ENCODE results near the gene SFT2D3.

SFT2D3 gene

DNA sequence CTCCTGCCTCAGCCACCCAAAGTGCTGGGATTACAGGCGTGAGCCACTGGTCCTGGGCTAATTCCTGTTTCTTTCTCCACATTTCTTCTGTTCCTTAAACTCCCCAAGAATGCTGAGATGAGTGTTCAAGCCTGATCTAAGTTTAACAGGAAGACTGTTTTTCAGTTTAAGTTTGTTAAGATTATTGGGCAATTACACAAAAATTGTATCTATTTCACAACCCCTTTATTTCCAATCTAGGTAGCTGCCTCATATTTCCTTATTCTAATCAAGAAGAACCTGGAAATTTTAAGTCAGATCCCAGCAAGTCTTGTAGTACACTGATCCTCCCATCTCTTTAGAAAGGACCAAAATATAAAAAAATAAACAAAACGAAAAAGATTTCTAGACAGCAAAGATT lies 11.7 kb downstream of the SFT2D3 start:
- no peak for DNase-seq

DNA sequence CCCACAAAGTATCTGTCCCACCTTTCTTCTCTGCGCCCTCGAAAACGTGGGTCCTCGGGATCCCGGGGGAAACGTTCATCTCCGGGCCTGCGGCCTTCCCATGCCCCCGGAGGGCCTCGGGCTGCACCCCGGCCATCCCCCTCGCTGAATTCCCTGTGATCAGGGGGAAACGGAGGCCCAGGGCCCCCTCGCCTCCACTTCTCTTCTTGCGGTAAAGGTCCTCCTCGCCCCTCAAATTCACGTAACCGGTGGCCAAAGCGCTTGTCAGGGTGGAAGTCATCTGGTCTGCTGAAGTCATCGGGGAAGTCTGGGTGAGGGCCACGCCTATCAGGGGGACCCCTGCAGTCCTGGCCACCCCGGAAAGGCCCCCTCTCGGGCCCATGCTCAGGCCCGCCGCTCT lies 12.3 kb downstream of the SFT2D3 start:
- no peak for DNase-seq

DNA sequence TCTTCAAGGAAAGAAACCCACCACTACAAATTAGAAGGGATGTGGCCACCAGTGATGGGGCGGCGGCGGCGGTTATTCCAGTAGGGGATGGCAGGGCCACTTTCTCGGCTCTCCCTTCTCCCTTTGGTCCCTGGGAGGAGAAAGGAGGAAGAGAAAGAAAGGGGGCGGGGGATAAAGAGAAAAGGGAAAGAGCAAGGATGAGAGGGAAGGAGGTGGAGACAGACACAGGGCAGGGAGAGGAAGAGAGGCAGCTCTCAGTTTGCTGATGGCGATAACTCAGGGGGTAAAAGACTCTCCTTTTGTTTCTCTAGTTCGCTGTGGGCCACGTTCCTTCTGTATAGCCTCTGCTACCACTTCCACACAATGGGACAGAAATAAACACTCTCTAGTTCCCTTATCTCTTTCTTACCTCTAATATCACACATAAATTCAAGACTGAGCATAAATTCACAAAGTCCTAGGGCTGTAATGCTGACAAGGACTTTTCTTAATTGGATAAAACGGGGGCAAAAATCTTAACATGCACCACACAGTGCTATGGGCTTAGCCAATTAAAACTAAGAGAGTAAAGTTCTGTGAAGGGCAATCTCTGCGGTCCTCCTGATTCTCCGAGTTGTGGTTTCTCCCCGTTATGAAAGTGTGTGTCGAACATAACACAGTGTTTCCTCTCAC lies 14.6 kb downstream of the SFT2D3 start:
- no peak for DNase-seq

DNA sequence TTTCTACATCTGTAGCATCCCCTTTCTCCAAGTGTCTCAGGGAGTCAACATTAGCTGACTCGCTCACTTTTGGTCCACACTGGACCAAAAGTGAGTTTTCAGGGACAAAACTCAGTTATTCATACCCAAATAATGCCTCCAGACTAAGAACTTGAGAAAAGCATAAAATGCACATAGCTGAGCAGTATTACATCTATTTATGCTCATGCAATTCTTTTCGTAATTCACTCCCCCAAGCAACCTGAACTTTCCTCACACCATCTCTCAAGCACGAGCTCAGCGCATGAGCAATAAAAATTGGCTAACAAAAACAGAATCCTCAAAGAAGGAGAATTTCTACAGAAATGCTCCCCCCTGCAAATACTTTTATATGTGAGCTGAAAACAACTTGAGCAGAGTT lies 17.0 kb downstream of the SFT2D3 start:
- DNase-seq: no peak

DNA sequence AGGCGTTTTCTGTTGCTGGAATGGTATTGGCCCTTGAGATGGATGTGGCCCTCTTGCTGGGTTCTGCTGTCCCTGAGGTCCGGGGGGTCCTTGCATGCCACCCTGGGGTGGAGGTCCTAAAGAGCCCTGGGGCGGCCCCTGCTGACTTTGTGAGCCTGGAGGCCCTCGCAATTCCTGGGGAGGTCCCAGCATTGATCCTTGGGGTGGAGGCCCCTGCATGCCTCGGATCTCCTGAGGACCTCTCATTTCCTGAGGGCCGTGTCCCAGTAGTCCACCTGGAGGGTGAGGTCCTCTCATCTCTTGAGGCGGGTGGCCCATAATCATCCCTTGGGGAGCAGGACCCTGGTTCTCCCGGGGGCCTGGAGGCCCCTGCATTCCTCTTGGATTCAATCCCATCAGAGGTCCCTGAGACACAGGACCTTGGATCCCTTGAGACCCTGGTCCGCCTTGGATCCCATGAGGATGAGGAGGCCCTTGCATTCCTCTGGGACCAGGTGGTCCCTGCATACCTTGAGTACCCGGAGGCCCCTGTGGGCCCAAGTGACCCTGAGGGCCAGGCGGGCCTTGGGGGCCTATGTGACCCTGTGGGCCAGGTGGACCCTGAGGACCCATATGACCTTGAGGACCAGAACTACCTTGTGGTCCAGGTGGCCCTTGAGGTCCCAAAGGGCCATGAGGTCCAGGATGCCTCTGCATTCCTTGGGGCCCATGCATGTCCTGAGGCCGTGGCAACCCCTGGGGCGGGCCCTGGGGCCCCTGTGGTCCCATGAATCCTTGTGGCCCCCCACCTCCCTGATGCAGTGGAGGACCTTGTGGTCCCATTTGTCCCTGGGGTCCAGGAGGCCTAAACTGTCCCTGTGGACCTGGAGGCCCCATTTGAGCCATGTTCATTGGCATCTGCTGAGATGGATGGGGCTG lies 18.3 kb downstream of the SFT2D3 start:
- DNase-seq: no peak

DNA sequence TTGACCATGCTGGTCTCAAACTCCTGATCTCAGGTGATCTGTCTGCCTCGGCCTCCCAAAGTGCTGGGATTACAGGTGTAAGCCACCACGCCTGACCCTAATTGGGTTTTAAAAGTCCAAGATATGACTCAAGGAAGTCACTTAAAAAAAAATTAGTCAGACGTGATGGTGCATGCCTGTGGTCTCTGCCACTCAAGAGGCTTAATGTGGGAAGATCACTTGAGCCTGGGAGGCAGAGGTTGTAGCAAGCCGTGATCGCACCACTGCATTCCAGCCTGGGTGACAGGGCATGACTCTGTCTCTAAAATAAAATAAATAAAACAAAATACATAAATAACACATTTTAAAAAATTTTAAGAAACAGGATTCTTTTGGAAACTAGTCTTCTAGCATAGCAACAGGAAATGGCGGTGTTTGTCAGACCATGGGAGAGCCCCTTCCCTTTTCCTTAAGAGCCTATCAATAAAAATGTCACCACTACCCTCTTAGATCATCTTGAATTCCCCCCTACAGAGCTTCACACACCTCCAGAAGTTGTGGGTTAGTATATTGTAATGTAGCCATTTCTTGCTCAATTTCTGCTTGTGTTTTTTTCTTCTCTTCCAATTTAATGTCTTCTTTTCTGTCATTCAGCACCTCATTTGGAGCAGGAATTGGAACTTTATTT lies 20.1 kb downstream of the SFT2D3 start:
- DNase-seq: peak; percentile 13

DNA sequence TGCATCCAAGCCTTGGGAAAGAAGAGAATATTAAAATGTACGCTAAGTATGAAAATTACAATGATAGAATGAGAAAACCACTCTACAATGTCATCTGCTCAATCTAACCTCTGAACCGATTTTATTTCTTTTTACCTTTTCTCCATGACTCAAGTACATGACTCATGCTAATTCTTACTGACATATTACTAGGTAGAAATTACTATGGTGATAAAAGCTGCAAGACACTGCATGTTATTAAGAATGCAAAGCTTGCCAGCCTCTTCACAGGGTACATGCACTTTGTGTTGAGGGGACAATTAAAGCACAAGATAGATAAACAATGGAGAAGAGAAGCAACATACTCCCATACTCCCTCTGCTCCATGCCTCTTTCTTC lies 20.7 kb downstream of the SFT2D3 start:
- DNase-seq: no peak

DNA sequence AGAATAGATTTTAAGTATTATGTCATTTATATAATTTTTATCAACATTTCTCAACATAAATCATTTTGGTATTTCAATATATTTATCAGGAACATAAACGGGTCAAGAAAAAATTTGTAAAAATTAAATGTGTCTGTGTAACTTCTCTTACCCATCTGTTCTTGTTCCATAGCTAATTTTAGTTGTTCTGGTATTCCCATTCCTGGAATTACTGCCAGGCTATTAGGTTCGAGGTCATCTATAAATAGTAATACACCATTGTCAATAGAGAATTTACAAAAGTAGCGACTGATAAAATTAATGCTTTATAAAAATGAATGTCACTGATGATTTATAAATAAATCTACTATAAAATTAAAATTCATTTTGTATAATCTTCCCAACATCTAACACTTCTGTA lies 21.5 kb downstream of the SFT2D3 start:
- no peak for DNase-seq

DNA sequence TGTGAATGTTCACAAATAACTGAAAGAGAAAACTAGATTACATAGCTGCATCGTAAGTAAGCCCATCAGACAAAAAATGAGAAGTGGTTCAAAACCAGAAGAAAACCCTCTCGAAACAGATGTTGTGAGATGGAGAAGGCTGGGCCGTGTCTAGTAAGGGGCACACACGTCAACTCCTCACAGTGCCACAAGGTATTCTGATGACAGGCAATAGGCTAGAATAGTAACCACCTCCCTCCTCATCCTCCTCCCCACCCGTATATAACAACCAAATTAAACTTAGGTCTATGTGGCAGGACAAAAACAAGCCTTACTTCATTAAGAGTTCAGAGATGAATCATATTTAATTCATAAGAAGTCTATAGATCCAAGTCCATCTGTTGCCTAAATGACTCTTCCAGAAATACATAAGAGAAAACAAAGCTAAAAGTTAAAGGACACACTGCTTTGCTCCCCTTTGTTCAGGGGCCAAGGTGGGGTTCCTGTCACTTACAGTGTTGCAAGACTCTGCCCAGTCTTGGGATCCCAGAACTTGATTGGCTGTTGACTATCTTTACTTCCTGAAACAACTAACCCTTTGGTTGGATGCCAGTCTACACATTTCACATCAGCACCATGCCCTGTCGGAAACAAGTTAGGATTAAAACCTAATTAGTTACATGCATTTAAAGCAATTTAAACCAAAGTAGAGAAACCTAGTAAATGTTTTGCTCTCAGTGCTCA lies 25.0 kb downstream of the SFT2D3 start:
- DNase-seq: no peak

DNA sequence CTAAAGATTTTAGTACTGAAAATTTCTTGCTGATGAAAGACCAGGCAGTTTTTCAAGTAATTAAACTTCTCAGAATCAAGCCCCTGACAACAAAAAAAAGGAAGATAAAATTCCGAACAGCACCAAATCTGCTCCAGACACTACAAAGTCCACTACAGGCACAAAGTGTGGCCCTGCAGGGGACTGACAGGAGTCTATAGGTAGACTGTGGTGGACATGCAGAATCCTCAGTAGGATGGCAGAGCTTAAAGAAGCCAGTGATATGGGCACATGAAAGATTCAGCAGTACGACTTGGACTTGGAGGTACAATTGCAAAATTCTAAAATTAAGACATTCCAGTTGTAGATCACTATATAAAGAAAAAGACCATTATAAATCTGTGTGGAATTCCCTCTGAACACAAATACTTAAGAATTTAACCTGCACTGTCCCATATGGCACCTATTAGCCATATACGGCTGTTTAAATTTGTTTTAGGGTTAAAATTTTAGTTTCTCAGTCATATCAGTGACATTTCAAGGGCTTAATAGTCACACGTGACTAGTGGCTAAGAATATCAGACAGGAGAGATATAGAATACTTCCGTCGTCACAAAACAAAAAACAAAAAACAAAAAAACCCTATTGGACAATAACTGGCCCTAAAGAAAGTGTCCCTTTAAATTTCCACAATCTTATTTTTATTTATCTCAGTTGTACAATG lies 32.0 kb downstream of the SFT2D3 start:
- DNase-seq: no peak

DNA sequence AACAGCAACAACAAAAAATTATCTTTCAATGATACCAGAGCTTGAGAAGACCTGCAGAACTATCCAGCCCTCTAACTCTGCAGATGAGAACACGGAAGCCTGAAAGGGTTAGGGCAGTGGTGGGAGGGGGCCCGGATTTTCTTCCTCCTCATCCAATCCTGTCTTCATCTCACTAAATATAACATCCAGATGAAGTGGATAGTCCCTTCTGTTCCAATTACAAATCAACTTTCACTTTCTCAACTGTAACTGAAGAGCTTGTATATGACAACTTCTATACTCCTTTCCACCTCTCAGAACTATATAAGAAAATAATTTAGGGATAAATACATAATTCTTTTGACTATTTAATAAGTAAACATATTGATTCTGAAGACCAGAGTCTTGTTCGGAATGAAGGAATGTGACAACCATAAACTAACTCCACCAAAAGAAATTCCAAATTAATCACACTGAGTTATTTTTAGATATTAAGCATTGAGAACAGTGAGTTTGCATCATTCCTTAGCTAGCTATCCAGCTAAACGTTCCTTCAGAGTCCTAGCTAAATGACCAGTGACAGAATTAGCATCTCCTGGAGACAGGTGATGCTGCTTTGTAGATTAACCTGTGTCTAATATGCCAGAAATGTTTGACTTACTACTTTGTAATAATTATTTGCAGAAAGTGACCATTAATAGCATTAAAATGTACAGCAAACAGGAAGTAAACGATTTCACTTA lies 32.7 kb downstream of the SFT2D3 start:
- DNase-seq: peak; percentile 30

DNA sequence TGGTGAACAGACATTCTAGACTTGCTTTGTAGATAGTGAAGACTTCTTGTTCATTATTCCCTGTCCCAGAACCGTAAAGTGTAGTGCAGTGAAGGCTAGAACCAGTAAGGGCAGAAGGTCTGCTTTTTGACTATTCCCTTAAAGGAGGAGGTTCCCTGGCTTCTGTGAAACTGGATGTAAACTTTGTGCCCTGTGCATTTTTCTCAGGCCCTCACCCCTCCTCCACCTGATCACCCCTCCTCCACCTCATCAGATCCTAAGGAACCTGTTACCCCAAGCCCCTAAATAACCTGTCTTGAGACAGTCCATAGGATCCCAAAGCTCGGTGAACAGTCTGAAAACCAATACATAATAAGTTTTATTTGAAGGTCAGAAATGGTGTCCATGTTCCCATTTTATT lies 33.7 kb downstream of the SFT2D3 start:
- DNase-seq: no peak

DNA sequence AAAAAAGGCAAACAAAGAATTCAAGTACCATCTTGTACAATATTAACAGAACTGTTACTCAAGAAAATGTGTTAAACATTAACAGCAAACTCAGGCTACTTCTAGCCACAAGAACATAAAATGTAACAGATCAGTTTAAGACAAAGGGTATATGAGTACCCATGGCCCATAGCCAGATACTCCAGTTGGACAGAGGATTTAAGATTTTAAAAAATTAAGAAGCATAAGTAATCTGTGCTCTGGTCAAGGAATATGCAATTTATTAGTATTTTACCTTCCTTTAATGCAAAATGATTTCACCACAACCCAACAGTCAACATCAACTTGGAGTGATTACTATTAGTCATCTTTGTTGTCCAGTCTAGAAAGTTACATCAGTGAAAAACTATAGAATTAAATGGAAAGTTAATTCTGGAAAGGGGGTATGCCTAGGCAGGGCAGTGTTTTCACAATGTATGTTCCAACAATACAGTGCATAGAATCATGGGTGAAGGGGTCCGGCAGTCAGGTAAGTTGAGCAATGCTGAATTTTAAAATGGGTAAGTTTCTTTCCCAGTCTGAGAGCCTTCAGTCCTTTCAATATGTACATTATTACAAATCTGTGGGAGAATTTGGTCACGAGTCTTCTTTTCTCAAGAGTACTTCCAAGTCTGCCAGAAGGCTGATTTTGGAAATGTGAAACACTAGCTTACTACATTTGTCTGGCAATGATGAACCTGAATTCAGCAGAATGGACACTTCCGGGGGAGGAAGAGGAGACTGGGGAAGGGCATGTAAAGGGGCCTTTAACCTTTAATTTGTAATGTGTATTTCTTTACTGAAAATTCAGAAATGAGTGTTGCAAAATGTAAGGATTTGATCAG lies 34.5 kb downstream of the SFT2D3 start:
- no peak for DNase-seq

DNA sequence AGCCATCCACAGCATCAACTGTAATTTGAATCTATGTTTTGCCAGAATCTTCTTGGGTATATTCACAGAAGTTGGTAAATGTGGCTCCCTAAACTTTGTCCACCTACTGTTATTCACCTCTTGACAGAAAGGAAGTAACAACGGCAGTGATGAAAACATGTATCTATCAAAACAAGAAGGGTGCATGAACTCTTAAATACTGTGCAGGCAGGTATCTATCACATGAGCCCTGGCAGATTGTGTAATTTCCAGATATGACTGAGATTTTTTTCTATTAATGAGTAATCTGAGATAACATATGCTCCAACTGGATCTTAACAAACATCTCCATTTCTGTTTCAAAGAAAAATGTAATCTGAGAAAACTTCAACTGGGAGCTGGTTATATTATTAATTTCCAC lies 36.6 kb downstream of the SFT2D3 start:
- DNase-seq: no peak

DNA sequence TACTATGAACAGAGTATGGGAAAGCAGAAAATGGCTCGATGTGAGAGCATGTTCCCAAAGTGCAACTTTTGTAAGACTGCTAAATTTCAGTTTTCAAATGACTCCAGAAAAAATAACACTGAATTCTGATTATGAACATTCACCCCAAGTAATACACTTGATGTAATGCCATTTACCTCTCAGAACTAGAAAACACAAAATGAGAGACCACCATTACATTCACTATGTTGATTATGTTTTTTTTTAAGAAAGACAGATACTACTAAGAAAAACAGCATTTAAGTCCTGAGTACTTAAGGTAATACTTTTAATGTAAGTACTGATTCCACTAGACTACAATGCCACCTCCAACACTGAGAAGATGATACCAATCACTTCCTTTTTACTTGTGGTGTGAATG lies 38.5 kb downstream of the SFT2D3 start:
- no peak for DNase-seq

DNA sequence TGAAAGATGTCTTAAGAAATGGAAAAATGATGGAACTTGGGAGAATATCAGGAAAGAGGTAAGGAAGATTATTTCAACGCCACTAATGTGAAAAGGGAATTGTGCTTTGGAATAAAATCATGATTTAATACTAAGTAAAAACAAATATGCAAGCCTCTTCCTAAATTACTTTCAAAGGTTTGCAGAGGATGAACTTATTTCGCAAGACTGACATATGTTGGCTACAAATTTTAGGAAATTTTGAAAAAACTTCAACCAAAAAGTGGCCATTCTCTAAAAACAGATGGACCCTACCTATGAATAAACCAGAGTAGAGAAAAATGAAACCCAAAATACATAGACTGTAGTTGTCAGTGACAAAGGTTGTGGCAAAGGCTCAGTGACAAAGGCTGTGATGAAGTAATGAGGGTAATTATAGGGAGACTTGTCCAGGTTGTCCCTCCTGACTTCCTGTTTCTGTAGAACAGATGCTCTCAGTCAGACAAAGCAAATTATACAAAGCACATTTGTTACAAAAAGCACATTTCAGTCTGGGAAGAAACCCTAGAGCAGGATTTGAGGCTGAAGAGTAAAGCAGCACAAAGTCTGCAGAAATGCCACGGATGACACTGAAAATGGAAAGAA lies 39.5 kb downstream of the SFT2D3 start:
- DNase-seq: no peak

DNA sequence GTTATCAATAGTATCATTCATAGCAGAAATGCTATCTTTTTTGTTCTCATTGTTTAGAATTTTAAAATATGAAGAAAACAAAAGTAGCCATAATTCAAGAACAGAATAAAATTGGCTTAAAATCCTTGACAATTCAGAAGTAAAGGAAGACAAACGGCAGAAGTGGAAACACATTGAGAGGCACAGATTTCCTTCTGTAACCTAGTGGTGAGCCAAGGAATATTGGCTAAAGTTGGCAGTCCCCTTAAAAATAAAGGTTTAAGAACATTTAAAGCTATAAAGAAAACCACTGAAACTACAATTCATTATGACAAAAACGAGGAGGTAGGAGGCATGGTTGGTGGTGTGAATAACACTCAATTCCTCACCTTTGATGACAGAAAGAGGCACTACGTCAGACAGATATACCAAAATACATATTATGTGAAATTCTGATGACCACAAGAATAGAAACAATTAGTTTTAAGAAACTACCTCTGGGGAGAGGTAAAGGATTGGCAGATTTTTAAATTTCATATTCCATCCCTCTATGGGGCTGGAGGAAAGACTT lies 42.3 kb downstream of the SFT2D3 start:
- DNase-seq: no peak

DNA sequence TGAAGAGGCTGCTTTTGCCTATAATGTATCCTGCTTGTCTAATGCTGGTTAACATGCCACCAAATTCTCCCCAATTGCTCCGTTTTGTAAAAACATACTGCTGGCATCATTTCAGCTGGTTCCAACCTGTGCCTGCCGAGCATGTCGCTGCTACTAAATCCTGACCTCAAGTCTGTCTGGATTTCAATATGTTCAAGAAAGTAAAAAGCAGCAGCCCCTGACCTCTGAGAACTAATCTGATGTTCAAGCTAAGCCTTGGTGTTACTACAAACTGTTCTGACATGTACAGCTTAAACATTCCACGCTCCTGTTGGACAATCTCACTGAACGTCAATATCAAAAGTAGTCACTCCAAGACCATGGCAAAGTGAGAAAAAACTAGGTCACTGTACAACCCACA lies 46.3 kb downstream of the SFT2D3 start:
- no peak for DNase-seq

DNA sequence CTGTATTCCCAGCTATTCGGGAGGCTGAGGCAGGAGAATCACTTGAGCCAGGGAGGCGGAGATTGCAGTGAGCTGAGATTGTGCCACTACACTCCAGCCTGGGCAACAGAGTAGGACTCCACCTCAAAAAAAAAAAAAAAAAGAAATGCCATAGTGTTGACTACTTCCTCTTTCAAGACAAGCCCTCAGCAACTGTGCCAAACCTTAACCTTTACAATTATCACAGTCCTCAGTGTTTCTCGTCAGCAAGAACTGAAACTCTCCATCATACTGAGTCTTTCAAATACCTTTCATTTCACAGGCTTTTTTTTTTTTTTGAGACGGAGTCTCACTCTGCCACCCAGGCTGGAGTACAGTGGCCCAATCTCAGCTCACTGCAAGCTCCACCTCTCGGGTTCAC lies 48.2 kb downstream of the SFT2D3 start:
- DNase-seq: peak; percentile 8

DNA sequence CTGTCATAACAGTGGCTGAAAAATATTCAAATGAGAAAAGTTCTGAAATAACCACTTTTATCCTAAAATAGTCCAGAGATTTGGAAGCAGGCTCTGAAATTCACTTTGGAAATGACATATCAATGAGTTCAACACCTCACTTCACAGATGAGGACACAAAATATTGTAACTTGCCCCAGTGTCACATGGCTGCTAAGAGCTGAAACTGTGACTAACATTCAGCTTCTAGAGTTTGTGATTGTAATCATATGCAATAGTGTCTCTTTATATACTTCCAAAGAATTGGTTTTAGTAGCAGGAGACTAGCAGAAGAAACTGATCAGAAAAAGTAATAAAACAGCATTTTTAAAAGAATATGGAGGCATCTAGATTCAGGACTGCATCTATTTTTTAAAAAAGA lies 52.1 kb downstream of the SFT2D3 start:
- no peak for DNase-seq
